DND-41 (cell line): ENCODE data around the gene DOC2B.

Experiments used
- CTCF ChIP-seq: IDR thresholded peaks from 2 replicates; pipeline ENCODE4 v1.5.1; 2012; ENCODE audit warnings: borderline replicate concordance, low read length, moderate library complexity, mild to moderate bottlenecking; ENCODE audit not compliant: poor library complexity, severe bottlenecking; ENCODE audit errors: extremely low read depth
- EZH2 ChIP-seq: IDR thresholded peaks from 3 replicates; pipeline ENCODE4 v1.6.1; 2012; ENCODE audit warnings: borderline replicate concordance, low read depth, mild to moderate bottlenecking, moderate library complexity, low read length, inconsistent platforms; ENCODE audit not compliant: severe bottlenecking

GRCh38 chr17:223723-224471 lies 42.4 kb upstream of the DOC2B start:
- TF ChIP-seq CTCF (no peak), EZH2 (no peak)
